PFSK-1 (cell line): ENCODE results near the gene PODXL2.

Source experiments
- POLR2AphosphoS5 ChIP-seq: IDR thresholded peaks from 2 replicates; pipeline ENCODE4 v1.6.1; 2012; ENCODE audit warnings: low read depth, mild to moderate bottlenecking, control low read depth, low read length, moderate library complexity
- TAF1 ChIP-seq: IDR thresholded peaks from 2 replicates; pipeline ENCODE4 v1.6.1; 2012; ENCODE audit warnings: low read length, control low read depth, borderline replicate concordance; ENCODE audit not compliant: insufficient read depth
- TF ChIP-seq, protein P1 (sequence below), 2 experiments: IDR thresholded peaks; 2 replicates each; pipeline versions ENCODE4 v1.6.1 to v1.8.0; 2011 to 2012; ENCODE audit warnings: low read depth in 2 of 2, low read length in 2 of 2, control low read depth in 1 of 2, inconsistent platforms in 1 of 2, mild to moderate bottlenecking in 1 of 2, moderate library complexity in 1 of 2; ENCODE audit not compliant: insufficient read depth in 1 of 2

DNA sequence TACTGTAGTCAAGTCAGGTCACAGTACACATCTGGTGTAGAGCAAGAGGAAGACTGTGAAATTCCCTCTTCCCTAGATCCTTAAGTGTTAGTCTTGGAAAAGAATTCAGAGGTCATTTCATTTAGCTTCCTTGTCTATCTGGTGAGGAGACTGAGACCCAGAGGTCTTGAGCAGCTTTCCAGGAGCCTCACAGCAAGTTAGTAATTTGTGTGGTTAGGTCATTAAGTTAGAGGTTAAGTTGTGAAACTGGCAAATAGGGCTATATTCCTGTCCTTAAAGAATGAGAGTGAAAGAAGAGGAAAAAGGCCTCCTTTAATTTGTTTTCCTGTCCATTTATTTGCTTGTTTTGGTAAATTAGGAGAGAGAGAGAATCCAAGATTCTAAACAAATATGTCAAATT is 9.0 kb downstream of the PODXL2 start:
- TF ChIP-seq, protein P1, sequence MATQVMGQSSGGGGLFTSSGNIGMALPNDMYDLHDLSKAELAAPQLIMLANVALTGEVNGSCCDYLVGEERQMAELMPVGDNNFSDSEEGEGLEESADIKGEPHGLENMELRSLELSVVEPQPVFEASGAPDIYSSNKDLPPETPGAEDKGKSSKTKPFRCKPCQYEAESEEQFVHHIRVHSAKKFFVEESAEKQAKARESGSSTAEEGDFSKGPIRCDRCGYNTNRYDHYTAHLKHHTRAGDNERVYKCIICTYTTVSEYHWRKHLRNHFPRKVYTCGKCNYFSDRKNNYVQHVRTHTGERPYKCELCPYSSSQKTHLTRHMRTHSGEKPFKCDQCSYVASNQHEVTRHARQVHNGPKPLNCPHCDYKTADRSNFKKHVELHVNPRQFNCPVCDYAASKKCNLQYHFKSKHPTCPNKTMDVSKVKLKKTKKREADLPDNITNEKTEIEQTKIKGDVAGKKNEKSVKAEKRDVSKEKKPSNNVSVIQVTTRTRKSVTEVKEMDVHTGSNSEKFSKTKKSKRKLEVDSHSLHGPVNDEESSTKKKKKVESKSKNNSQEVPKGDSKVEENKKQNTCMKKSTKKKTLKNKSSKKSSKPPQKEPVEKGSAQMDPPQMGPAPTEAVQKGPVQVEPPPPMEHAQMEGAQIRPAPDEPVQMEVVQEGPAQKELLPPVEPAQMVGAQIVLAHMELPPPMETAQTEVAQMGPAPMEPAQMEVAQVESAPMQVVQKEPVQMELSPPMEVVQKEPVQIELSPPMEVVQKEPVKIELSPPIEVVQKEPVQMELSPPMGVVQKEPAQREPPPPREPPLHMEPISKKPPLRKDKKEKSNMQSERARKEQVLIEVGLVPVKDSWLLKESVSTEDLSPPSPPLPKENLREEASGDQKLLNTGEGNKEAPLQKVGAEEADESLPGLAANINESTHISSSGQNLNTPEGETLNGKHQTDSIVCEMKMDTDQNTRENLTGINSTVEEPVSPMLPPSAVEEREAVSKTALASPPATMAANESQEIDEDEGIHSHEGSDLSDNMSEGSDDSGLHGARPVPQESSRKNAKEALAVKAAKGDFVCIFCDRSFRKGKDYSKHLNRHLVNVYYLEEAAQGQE (IDR thresholded peaks at IDR 0.05; ENCODE audit: insufficient read depth in 1 of 2, low read depth in 2 of 2, low read length in 2 of 2) = no peak
- no peak for TF ChIP-seq TAF1
- no peak for TF ChIP-seq POLR2AphosphoS5
